ENCODE measurements around the gene GRB10.
"Not testable (repeated sequence)": the region's sequence is repeated elsewhere in the genome, so short reads cannot be mapped to it uniquely, and the experiment has no call there.

GRB10 gene

DNA sequence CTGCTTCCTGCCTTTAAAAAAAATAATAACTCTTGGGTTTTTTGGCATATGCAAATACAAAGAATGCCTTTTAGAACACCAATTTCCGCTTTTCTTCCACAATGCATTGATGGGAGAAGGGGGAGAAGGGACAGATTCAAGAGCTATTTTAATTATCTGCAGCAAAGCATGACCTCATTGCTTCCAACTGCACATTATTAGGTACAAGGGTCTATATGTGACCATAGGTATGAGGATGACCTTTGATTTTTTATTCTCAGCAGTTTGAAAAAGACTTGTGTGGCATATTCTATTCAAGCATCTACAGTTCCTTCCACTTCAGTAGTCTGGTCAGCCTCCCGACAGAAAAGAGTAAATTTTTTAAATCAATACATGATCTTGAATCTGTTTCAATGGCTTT lies 39.7 kb downstream of the GRB10 start:
- TF ChIP-seq, protein P1, sequence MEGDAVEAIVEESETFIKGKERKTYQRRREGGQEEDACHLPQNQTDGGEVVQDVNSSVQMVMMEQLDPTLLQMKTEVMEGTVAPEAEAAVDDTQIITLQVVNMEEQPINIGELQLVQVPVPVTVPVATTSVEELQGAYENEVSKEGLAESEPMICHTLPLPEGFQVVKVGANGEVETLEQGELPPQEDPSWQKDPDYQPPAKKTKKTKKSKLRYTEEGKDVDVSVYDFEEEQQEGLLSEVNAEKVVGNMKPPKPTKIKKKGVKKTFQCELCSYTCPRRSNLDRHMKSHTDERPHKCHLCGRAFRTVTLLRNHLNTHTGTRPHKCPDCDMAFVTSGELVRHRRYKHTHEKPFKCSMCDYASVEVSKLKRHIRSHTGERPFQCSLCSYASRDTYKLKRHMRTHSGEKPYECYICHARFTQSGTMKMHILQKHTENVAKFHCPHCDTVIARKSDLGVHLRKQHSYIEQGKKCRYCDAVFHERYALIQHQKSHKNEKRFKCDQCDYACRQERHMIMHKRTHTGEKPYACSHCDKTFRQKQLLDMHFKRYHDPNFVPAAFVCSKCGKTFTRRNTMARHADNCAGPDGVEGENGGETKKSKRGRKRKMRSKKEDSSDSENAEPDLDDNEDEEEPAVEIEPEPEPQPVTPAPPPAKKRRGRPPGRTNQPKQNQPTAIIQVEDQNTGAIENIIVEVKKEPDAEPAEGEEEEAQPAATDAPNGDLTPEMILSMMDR (IDR thresholded peaks at IDR 0.05; ENCODE audit: low read depth, low read length), result no peak
- DNase-seq (ENCODE audit: extremely low read depth, low read depth), result no peak

DNA sequence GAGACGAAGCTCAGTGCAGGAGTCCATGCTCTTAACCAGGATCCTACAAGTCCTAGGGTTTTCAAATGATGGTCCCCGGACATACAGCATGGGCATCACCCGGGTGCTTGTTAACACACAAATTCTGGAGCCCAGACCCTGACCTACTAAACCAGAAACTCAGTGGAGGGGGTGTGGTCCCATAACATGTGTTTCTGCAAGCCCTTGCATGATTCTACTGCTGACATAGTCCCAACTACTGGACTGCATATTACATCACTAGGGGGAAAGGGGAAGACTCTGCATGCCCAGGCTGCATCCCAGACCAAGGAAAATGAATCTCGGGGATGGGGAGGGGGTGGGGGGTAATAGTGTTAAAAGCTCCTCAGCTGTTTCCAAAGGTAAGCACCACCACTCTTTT lies 40.3 kb downstream of the GRB10 start:
- DNase-seq (ENCODE audit: extremely low read depth, low read depth), result no peak
- TF ChIP-seq, protein P1 (IDR thresholded peaks at IDR 0.05; ENCODE audit: low read depth, low read length), result no peak

DNA sequence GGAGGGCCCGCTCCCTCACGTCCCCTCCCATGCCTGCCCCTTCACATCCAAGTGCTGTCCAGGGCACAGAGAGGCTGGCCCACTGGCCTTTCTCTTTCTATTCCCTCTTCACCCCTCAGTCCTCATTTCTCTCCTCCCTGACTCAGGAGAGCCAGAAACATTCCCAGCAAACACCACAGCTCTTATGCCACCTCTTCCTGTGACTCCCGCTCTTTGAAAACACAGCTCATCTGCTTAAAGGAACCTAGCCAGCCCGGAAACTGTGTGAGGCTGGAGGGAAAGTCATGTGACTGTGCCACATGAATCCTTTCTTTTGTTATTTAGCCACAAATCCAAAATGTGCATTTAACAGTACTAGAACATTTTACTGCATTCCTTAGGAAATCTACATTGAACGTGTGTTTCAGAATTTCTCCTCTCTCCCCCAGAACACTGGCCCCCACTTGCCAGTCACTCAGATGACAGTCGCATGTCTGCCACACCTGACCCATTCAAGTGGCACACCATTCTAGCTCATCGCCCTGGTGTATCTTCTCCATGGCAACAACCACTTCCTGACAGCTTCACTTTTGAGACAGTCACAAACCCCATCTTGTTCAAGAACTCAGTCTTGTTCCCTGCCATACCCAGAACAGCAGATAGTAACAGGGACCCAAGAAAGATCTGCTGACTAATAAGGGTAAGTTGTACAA lies 42.8 kb downstream of the GRB10 start:
- no peak for DNase-seq (ENCODE audit: extremely low read depth, low read depth)
- TF ChIP-seq, protein P1 (IDR thresholded peaks at IDR 0.05; ENCODE audit: low read depth, low read length), result no peak

DNA sequence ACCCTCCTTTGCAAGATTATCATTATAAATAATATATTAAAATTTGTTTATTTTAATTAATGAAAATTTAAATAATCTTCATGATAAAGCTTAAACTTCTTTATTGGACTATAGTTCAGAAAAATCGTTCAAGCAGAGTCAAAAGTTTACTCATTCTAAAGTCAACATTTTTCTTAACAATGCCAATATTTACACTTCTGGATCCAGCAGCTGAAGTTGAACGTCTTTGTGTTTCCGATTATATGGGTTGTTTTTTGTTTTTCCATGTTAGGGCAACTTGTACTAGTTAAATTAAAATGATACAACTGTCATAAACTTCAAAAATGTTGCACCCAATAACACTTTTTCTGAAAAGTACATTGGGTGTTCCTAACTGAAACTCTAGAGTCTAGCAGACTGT lies 43.8 kb downstream of the GRB10 start:
- no peak for DNase-seq (ENCODE audit: extremely low read depth, low read depth)
- TF ChIP-seq, protein P1 (IDR thresholded peaks at IDR 0.05; ENCODE audit: low read depth, low read length), result no peak

DNA sequence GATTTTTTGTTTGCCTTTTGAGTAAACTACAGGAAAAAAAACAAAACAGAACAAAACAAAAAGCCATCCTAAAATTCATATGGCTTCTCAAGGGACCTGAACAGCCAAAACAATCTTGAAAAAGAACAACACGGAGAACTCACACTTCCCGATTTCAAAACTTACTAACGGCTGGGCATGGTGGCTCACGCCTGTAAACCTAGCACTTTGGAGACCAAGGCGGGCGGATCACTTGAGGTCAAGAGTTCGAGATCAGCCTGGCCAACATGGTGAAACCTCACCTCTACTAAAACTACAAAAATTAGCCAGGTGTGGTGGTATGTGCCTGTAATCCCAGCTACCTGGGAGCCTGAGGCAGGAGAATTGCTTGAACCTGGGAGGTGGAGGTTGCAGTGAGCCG lies 46.9 kb downstream of the GRB10 start:
- DNase-seq (ENCODE audit: extremely low read depth, low read depth), result not testable (repeated sequence)

DNA sequence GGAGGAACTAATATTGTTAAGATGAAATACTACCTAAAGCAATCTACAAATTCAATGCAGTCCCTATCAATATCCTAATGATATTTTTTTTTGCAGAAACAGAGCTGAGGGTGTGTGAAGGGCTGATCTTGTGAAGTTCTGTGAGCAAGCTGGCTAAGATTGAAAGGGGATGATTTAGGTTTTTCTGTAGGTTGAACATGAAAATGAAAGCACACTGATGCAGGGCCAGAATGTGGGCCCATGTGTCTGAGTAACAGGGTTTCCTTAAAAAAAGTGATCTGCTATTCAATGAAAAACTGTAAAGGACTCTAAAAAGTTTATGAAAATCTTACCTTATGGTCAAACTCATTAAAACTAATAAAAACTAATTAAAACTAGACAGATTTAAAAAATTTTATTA lies 47.4 kb downstream of the GRB10 start:
- no peak for DNase-seq (ENCODE audit: extremely low read depth, low read depth)
- TF ChIP-seq, protein P1 (IDR thresholded peaks at IDR 0.05; ENCODE audit: low read depth, low read length), result no peak

DNA sequence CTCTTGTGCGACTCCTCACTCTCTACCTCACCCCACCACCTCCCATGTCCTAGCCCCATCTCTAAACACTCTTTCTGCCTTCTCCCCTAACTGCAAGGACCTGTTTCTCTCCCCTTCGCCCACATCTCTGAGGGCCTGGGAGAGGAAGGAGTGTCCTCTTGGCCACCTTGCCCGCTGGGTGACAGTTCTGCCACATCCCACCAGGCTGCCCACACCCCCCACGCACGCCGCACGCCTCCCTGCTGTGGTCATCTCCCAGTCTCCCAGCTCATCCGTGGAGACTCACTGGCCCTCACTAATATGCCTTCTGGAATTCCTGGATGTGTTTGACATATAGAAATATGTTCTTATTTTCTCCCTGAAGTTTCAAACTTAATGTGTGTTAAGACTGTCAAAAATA lies 48.5 kb downstream of the GRB10 start:
- DNase-seq (ENCODE audit: extremely low read depth, low read depth), result no peak
- TF ChIP-seq, protein P1 (IDR thresholded peaks at IDR 0.05; ENCODE audit: low read depth, low read length), result no peak

DNA sequence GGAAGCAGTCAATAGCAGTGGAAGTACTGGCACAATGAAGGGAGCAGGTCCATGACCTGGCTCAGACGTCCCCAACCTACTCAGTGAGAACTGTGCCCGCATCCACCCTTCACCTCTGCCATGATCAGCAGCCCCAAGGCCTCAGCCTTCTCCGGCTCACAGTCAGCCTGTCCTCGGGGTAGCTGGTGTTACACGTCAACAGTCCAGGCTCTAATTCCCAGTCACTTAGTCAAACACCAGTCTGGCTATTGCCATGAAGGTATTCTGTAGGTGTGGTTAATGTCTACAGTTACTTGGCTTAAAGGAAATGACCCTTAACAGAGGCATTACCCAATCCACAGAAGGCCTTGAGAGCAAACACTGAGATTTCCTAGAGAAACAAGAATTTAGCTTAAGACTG lies 49.1 kb downstream of the GRB10 start:
- DNase-seq (ENCODE audit: extremely low read depth, low read depth), result no peak
- TF ChIP-seq, protein P1 (IDR thresholded peaks at IDR 0.05; ENCODE audit: low read depth, low read length), result no peak

All from AG09319 (cell line).